Measurements from ENCODE around the gene COL5A1. TPM values are rescaled to one million over a fixed set of nuclear protein-coding genes. Genes with fewer than 3 reads are reported as not detected.
A peak's percentile ranks its signal among the peaks of the same experiment; 100 is the strongest.
"Not testable (repeated sequence)": the region's sequence is repeated elsewhere in the genome, so short reads cannot be mapped to it uniquely, and the experiment has no call there.

The COL5A1 gene
- total and polyA plus RNA-seq, 2 experiments from 2014 or later = 211 to 812 TPM

DNA sequence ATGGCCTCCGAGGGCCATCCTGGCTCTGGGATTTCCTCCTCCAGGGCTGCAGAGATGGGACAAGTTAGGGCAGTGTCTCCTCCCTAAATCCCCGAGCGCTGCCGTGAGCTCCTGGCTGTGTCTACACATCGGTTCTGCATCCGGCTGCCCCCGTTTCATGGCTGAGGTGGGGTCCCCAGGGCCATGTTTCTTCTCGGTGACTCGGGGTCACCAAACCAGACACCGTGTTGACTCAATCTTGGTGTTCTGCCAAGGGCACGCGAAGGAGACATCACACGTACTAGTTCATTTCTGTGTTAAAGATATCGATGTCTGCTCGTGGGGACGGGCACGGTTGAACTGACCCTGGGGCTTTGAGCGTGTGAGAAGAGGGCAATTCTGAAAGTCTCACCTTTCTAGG is 60.7 kb downstream of the COL5A1 start:
- Histone ChIP-seq H3K4me1 (ENCODE audit: insufficient read depth) (peaks cover 8% of the 10 kb centered on the region; the same call in 1 of the 2 replicates), H3K27ac (no peak overlapping the region), H3K4me2 (ENCODE audit: unreplicated experiment) (no peak overlapping the region), H3K4me3 (no peak overlapping the region), H3K27me3 (replicated peaks; ENCODE audit: insufficient read depth) (no peaks in the 10 kb centered on the region), H4K20me1 (ENCODE audit: insufficient read depth) (peaks cover 13% of the 10 kb centered on the region; the same call in 1 of the 2 replicates), H3K79me2 (ENCODE audit: insufficient read depth) (peaks cover 100% of the 10 kb centered on the region), H3K9me2 (ENCODE audit: insufficient read depth) (no peaks in the 10 kb centered on the region), H3K36me3 (ENCODE audit: low read depth) (peaks cover 38% of the 10 kb centered on the region), H3K9ac (no peak overlapping the region), H3F3A (ENCODE audit: insufficient read depth) (peaks cover 33% of the 10 kb centered on the region), H2AFZ (no peak overlapping the region), H3K9me3 (ENCODE audit: low read depth) (no peaks in the 10 kb centered on the region)
- DNase-seq = no peak
- WGBS, 2 experiments (ENCODE audit: low coverage in 1 of 2, low lambda C conversion rate in 2 of 2, missing lambda C conversion rate in 2 of 2) = 78 to 84% methylated on average over 18 of the region's 18 CpGs
- TF ChIP-seq EZH2 (IDR thresholded peaks at IDR 0.05; ENCODE audit: insufficient read depth, poor library complexity, severe bottlenecking) = no peak
- in situ Hi-C loops (cut with MboI) = no loop called here

DNA sequence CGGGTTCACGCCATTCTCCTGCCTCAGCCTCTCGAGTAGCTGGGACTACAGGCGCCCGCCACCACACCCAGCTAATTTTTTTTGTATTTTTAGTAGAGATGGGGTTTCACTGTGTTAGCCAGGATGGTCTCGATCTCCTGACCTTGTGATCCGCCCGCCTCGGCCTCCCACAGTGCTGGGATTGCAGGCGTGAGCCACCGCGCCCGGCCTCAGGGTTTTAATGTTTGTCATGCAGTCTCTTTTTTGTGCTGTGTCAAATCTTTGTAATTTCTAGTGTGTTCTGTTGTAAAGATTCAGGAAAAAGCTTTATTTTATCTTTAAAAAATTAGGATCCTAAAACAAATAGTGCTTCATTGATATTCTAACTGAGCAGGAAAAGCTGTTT is 62.1 kb downstream of the COL5A1 start:
- Histone ChIP-seq H3F3A (ENCODE audit: insufficient read depth) (peaks cover 32% of the 10 kb centered on the region), H3K36me3 (ENCODE audit: low read depth) (peaks cover 41% of the 10 kb centered on the region), H3K79me2 (ENCODE audit: insufficient read depth) (peaks cover 100% of the 10 kb centered on the region)
- H3K27ac ChIP-seq; H3K4me2 ChIP-seq (ENCODE audit: unreplicated experiment); H3K27me3 ChIP-seq (replicated peaks; ENCODE audit: insufficient read depth); H2AFZ ChIP-seq; DNase-seq; H3K9me2 ChIP-seq (ENCODE audit: insufficient read depth); H4K20me1 ChIP-seq (ENCODE audit: insufficient read depth); H3K4me1 ChIP-seq (ENCODE audit: insufficient read depth); H3K9ac ChIP-seq; in situ Hi-C loops (cut with MboI); H3K9me3 ChIP-seq (ENCODE audit: low read depth); H3K4me3 ChIP-seq: not testable (repeated sequence)
- WGBS, 2 experiments (ENCODE audit: low coverage in 1 of 2, low lambda C conversion rate in 2 of 2, missing lambda C conversion rate in 2 of 2) = 91 to 93% methylated on average over 8 to 13 of the region's 13 CpGs

DNA sequence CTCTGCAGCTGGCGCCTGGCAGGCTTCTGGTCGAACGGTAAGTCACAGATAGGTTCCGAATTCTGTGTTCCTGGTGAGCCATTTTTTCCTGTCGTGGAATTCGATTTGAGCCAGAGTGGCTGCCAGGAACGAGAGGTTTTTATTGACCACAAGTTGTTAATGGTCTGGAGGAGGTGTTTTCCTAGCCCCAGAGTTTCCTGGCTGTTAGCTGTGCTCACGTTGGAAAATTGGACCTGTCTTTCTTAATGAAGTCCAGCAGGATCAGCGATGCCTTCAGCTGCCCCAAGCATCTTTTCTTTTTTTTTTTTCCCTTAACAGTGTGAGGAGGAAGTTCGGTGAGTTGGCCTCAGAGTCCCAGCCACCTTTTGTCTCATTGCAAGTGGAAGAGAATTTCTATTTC is 62.9 kb downstream of the COL5A1 start:
- H3K9ac ChIP-seq = no peak overlapping the region
- WGBS, 2 experiments (ENCODE audit: low coverage in 1 of 2, low lambda C conversion rate in 2 of 2, missing lambda C conversion rate in 2 of 2) = 34 to 35% methylated on average over 10 of the region's 10 CpGs
- no peak for DNase-seq
- in situ Hi-C loops (cut with MboI) = no loop called here
- peaks cover 41% of the 10 kb centered on the region for H3K36me3 ChIP-seq (ENCODE audit: low read depth)
- H3K27me3 ChIP-seq (replicated peaks; ENCODE audit: insufficient read depth) = no peaks in the 10 kb centered on the region
- no peak overlapping the region for H2AFZ ChIP-seq
- peaks cover 5% of the 10 kb centered on the region; the same call in 1 of the 2 replicates for H4K20me1 ChIP-seq (ENCODE audit: insufficient read depth)
- no peak overlapping the region for H3K4me2 ChIP-seq (ENCODE audit: unreplicated experiment)
- TF ChIP-seq EZH2phosphoT487 (IDR thresholded peaks at IDR 0.05; ENCODE audit: insufficient read depth, low read depth) (no peak), EZH2 (IDR thresholded peaks at IDR 0.05; ENCODE audit: insufficient read depth, poor library complexity, severe bottlenecking) (no peak)
- peaks cover 100% of the 10 kb centered on the region for H3K79me2 ChIP-seq (ENCODE audit: insufficient read depth)
- no peaks in the 10 kb centered on the region for H3K9me2 ChIP-seq (ENCODE audit: insufficient read depth)
- H3F3A ChIP-seq (ENCODE audit: insufficient read depth) = peaks cover 29% of the 10 kb centered on the region
- no peak overlapping the region for H3K4me3 ChIP-seq
- H3K27ac ChIP-seq = peak overlapping the region; percentile 12; the same call in 1 of the 2 replicates
- H3K4me1 ChIP-seq (ENCODE audit: insufficient read depth) = peaks cover 8% of the 10 kb centered on the region; the same call in 1 of the 2 replicates
- no peaks in the 10 kb centered on the region for H3K9me3 ChIP-seq (ENCODE audit: low read depth)

DNA sequence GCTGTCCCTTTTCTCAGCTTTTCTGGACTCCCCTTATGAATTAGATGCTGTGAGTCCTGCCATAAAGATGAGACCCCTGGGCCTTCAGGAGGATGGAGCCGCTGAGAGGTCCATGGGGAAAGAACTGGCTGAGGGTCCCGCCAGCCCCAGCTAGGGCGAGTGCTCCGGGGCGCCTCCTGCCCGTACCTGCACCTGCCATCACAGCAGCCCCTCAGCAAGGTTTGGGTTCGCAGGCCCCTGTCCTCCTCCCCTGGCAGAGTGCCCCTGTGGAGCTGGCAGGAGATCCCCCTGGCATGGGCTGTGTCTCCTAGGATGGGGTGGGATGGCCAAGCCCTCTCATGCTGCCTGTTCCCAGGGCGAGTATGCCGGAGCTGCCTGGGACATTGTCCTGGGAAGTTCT is 64.2 kb downstream of the COL5A1 start:
- in situ Hi-C loops (cut with MboI) = no loop called here
- Histone ChIP-seq H2AFZ (no peak overlapping the region), H3K9me3 (ENCODE audit: low read depth) (no peaks in the 10 kb centered on the region), H3K4me2 (ENCODE audit: unreplicated experiment) (no peak overlapping the region), H3K4me3 (no peak overlapping the region), H3K9ac (peak overlapping the region; percentile 47), H3K9me2 (ENCODE audit: insufficient read depth) (no peaks in the 10 kb centered on the region), H4K20me1 (ENCODE audit: insufficient read depth) (peaks cover 5% of the 10 kb centered on the region; the same call in 1 of the 2 replicates), H3K4me1 (ENCODE audit: insufficient read depth) (peaks cover 8% of the 10 kb centered on the region; the same call in 1 of the 2 replicates), H3K79me2 (ENCODE audit: insufficient read depth) (peaks cover 99% of the 10 kb centered on the region), H3K27me3 (replicated peaks; ENCODE audit: insufficient read depth) (no peaks in the 10 kb centered on the region), H3F3A (ENCODE audit: insufficient read depth) (peaks cover 23% of the 10 kb centered on the region), H3K27ac (peak overlapping the region; percentile 61; the same call in 1 of the 2 replicates), H3K36me3 (ENCODE audit: low read depth) (peaks cover 32% of the 10 kb centered on the region)
- 82 to 89% methylated on average over 9 of the region's 9 CpGs for WGBS, 2 experiments (ENCODE audit: low coverage in 1 of 2, low lambda C conversion rate in 2 of 2, missing lambda C conversion rate in 2 of 2)
- no peak for TF ChIP-seq EZH2phosphoT487 (IDR thresholded peaks at IDR 0.05; ENCODE audit: insufficient read depth, low read depth)
- TF ChIP-seq EZH2 (IDR thresholded peaks at IDR 0.05; ENCODE audit: insufficient read depth, poor library complexity, severe bottlenecking) = no peak
- DNase-seq = no peak

DNA sequence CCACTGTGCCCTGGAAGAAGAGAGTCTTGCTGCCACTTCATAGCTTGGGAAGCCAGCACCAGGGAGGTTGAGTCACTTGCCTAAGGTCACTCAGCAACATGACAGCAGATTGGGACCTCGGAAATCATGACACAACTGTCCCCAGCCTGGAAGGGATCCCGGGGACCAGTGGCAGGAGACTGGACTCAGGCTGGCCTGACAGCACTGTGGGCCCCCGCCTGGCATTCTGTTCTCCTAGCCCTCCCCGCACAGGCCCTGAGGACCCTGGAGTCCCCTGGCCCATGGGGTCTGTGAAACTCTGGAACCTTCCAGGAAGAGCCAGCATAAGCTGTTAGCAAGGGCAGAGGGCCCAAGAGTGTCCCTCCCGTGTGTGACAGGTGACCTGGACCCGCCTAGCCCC is 64.9 kb downstream of the COL5A1 start:
- 62 to 63% methylated on average over 6 of the region's 6 CpGs for WGBS, 2 experiments (ENCODE audit: low coverage in 1 of 2, low lambda C conversion rate in 2 of 2, missing lambda C conversion rate in 2 of 2)
- Histone ChIP-seq H3K79me2 (ENCODE audit: insufficient read depth) (peaks cover 99% of the 10 kb centered on the region), H3K9me2 (ENCODE audit: insufficient read depth) (no peaks in the 10 kb centered on the region), H3K4me2 (ENCODE audit: unreplicated experiment) (no peak overlapping the region), H3K9ac (peak overlapping the region; percentile 47; the same call in 1 of the 2 replicates), H3K27me3 (replicated peaks; ENCODE audit: insufficient read depth) (no peaks in the 10 kb centered on the region), H4K20me1 (ENCODE audit: insufficient read depth) (peaks cover 5% of the 10 kb centered on the region; the same call in 1 of the 2 replicates), H3K4me1 (ENCODE audit: insufficient read depth) (peaks cover 8% of the 10 kb centered on the region; the same call in 1 of the 2 replicates), H3K27ac (peak overlapping the region; percentile 61), H2AFZ (no peak overlapping the region), H3K4me3 (no peak overlapping the region), H3K9me3 (ENCODE audit: low read depth) (no peaks in the 10 kb centered on the region), H3K36me3 (ENCODE audit: low read depth) (peaks cover 27% of the 10 kb centered on the region), H3F3A (ENCODE audit: insufficient read depth) (peaks cover 18% of the 10 kb centered on the region)
- in situ Hi-C loops (cut with MboI) = no loop called here
- DNase-seq = peak; percentile 43
- TF ChIP-seq EZH2phosphoT487 (IDR thresholded peaks at IDR 0.05; ENCODE audit: insufficient read depth, low read depth) (no peak), EZH2 (IDR thresholded peaks at IDR 0.05; ENCODE audit: insufficient read depth, poor library complexity, severe bottlenecking) (no peak)
